HepG2 (cell line): Measurements from ENCODE around the gene TANC1. TPM values are rescaled to one million over a fixed set of nuclear protein-coding genes. Genes with fewer than 3 reads are reported as not detected.

Source experiments
- ATAC-seq: fragments of 200-7000 bp; cut with Tn5 transposase; 3 replicates; pipeline ENCODE4 v1.9.1; 2020; ENCODE audit warnings: mild to moderate bottlenecking, moderate library complexity
- BruUV-seq: library from RNA; stranded (reverse); fragments of 400-500 nt; replicated peaks from 2 replicates; lab custom pipeline; 2021; lab: Mats Ljungman, UMichigan
- CTCF ChIA-PET: fragments of 300-600 bp; formaldehyde crosslinking; extraction: SDS; loops from one replicate; lab custom pipeline; 2021; ENCODE audit warnings: low total read pairs, inconsistent platforms, low intra/inter-chr PET ratio; lab: Yijun Ruan, JAX
- POLR2A ChIA-PET: fragments of 350-600 bp; sonication (Branson Sonifier 250); formaldehyde crosslinking; loops from one replicate; lab custom pipeline; 2020; ENCODE audit warnings: antibody characterized with exemption, inconsistent platforms; lab: Yijun Ruan, JAX
- DNase-seq: peaks from one replicate; pipeline ENCODE4 v3.0.0-alpha.2; 2015; ENCODE audit warnings: low spot score
- FAIRE-seq: peaks from 3 replicates; lab custom pipeline; 2011; peaks lifted over from hg19 to GRCh38; lab: Jason Lieb, UNC
- H2AFZ ChIP-seq: one replicate; pipeline ENCODE4 v1.6.1; 2011; ENCODE audit warnings: low read length, inconsistent platforms
- H3K27ac ChIP-seq: fragments of 300-600 bp; 3 replicates; pipeline ENCODE4 v1.8.0; 2011; ENCODE audit warnings: mixed run types, mild to moderate bottlenecking, mixed read lengths, low read length, inconsistent platforms; ENCODE audit not compliant: insufficient read depth; ENCODE audit errors: extremely low read length
- H3K27me3 ChIP-seq, 2 experiments: fragments of 200-600 bp in 1 of 2; 2 replicates in 1 of 2; 3 replicates in 1 of 2; pipeline versions ENCODE4 v1.6.0 to v1.8.0; 2011; ENCODE audit warnings: low read length in 2 of 2, mild to moderate bottlenecking in 2 of 2, moderate library complexity in 2 of 2, inconsistent platforms in 1 of 2; ENCODE audit not compliant: insufficient read depth in 2 of 2, control insufficient read depth in 1 of 2
- H3K36me3 ChIP-seq, 2 experiments: fragments of 200-600 bp in 1 of 2; replicated peaks in 1 of 2; 2 replicates in 1 of 2; 3 replicates in 1 of 2; pipeline versions ENCODE4 v1.5.1 to v1.8.0; 2011; ENCODE audit warnings: low read length in 2 of 2, inconsistent platforms in 1 of 2; ENCODE audit not compliant: insufficient read depth in 2 of 2, control insufficient read depth in 1 of 2
- H3K4me1 ChIP-seq: 2 replicates; pipeline ENCODE4 v1.5.1; 2012; ENCODE audit warnings: low read length, inconsistent platforms; ENCODE audit not compliant: insufficient read depth
- H3K4me2 ChIP-seq: 2 replicates; pipeline ENCODE4 v1.6.0; 2011; ENCODE audit warnings: low read depth, low read length, inconsistent platforms
- H3K4me3 ChIP-seq, 3 experiments: fragments of 200-600 bp in 1 of 3; sonication (generic), shearing (Covaris generic) in 1 of 3; replicated peaks in 1 of 3; 2 replicates each; pipeline ENCODE4 v1.5.1; 2011 to 2016; ENCODE audit warnings: low read length in 3 of 3, inconsistent platforms in 2 of 3, low read depth in 2 of 3, mild to moderate bottlenecking in 2 of 3, control low read depth in 1 of 3, mixed read lengths in 1 of 3; ENCODE audit not compliant: insufficient read depth in 1 of 3
- H3K79me2 ChIP-seq: one replicate; pipeline ENCODE4 v1.6.1; 2011; ENCODE audit warnings: low read length, inconsistent platforms; ENCODE audit not compliant: insufficient read depth
- H3K9ac ChIP-seq: 2 replicates; pipeline ENCODE4 v1.6.0; 2011; ENCODE audit warnings: mild to moderate bottlenecking, low read depth, low read length, inconsistent platforms; ENCODE audit not compliant: insufficient read depth
- H3K9me3 ChIP-seq: 2 replicates; pipeline ENCODE4 v1.5.1; 2012; ENCODE audit warnings: mild to moderate bottlenecking, low read length
- H4K20me1 ChIP-seq: 2 replicates; pipeline ENCODE4 v1.6.0; 2011; ENCODE audit warnings: inconsistent platforms, mild to moderate bottlenecking, low read length, moderate library complexity; ENCODE audit not compliant: insufficient read depth
- ARNT2 ChIP-seq: sonication (generic); formaldehyde crosslinking; IDR thresholded peaks from 2 replicates; pipeline ENCODE4 v1.8.0; 2022; ENCODE audit warnings: mild to moderate bottlenecking, low read depth, missing genetic modification reagents, moderate library complexity
- BRF2 ChIP-seq: sonication (generic); formaldehyde crosslinking; IDR thresholded peaks from 2 replicates; pipeline ENCODE4 v1.8.1; 2022; ENCODE audit warnings: mild to moderate bottlenecking, missing genetic modification reagents
- CHD2 ChIP-seq: IDR thresholded peaks from 2 replicates; pipeline ENCODE4 v1.6.1; 2011; ENCODE audit warnings: low read depth, low read length, improper control_type of control experiment
- CSRNP2 ChIP-seq: sonication (generic); formaldehyde crosslinking; conservative IDR thresholded peaks from 2 replicates; pipeline ENCODE4 v1.8.0; 2022; ENCODE audit warnings: low read depth, missing genetic modification reagents
- HDAC6 ChIP-seq: fragments of 200-600 bp; sonication (generic); IDR thresholded peaks from 2 replicates; pipeline ENCODE4 v1.7.0; 2017; ENCODE audit warnings: mild to moderate bottlenecking, antibody characterized with exemption, low read length, low read depth
- HIC2 ChIP-seq: sonication (generic); formaldehyde crosslinking; IDR thresholded peaks from 2 replicates; pipeline ENCODE4 v1.9.0; 2022; ENCODE audit warnings: low read depth, missing genetic modification reagents
- PCBP1 ChIP-seq: fragments of 200-400 bp; formaldehyde crosslinking; IDR thresholded peaks from 2 replicates; pipeline ENCODE4 v1.6.1; 2017; ENCODE audit warnings: mild to moderate bottlenecking, low read depth, low read length, borderline replicate concordance
- U2AF1 ChIP-seq: fragments of 200-400 bp; formaldehyde crosslinking; optimal IDR thresholded peaks from 2 replicates; pipeline ENCODE3; 2017; ENCODE audit warnings: mild to moderate bottlenecking, low read depth, low read length
- ZNF260 ChIP-seq: sonication (generic); formaldehyde crosslinking; IDR thresholded peaks from 2 replicates; pipeline ENCODE4 v1.4.0; 2020; ENCODE audit warnings: missing genetic modification reagents, low read depth, mild to moderate bottlenecking, borderline replicate concordance
- ZNF350 ChIP-seq: sonication (generic); formaldehyde crosslinking; IDR thresholded peaks from 2 replicates; pipeline ENCODE4 v1.4.0; 2020; ENCODE audit warnings: mild to moderate bottlenecking, low read depth, missing genetic modification reagents, borderline replicate concordance
- ZNF619 ChIP-seq: sonication (generic); formaldehyde crosslinking; IDR thresholded peaks from 2 replicates; pipeline ENCODE4 v1.4.0; 2020; ENCODE audit warnings: mild to moderate bottlenecking, missing genetic modification reagents
- ZNF709 ChIP-seq: sonication (generic); formaldehyde crosslinking; IDR thresholded peaks from 2 replicates; pipeline ENCODE4 v1.5.0; 2020; ENCODE audit warnings: mild to moderate bottlenecking, missing genetic modification reagents
- ZNF737 ChIP-seq: sonication (generic); formaldehyde crosslinking; IDR thresholded peaks from 2 replicates; pipeline ENCODE4 v1.5.0; 2020; ENCODE audit warnings: missing genetic modification reagents, mild to moderate bottlenecking, borderline replicate concordance
- ZNF780A ChIP-seq: sonication (generic); formaldehyde crosslinking; IDR thresholded peaks from 2 replicates; pipeline ENCODE4 v1.8.0; 2022; ENCODE audit warnings: mild to moderate bottlenecking, missing genetic modification reagents, moderate library complexity
- whole genome bisulfite sequencing: methylation state at CpG from one replicate; pipeline ENCODE4 v1.1.6; 2017; ENCODE audit warnings: low lambda C conversion rate; 5-methylcytosine and 5-hydroxymethylcytosine counted together
- in situ Hi-C: cut with HindIII; loops from 2 replicates; pipeline ENCODE4 v1.10.0; 2017; ENCODE audit warnings: low pct_unique_long_range_greater_than_20kb; ENCODE audit not compliant: extremely low pct_ligation_motif_present
- intact Hi-C: fragments of 100-400 bp; cut with micrococcal nuclease; formaldehyde crosslinking; loops from one replicate; pipeline ENCODE4 v1.10.0; 2022; ENCODE audit not compliant: unreplicated experiment
- polyA plus RNA-seq, 8 experiments: library from polyadenylated mRNA; depleted of rRNA in 3 of 8; stranded (reverse) in 7 of 8; unstranded in 1 of 8; fragments of >200 nt; fragmentation: Illumina TruSeq in 4 of 8; extraction: Trizol in 4 of 8; gene quantifications; 2 replicates each; pipeline versions ENCODE4 v1.2.1 to v1.2.3, GENCODE V29; 2011 to 2016; ENCODE audit warnings: low read depth in 4 of 8, missing spikeins in 1 of 8, mixed read lengths in 1 of 8; ENCODE audit not compliant: insufficient read depth in 1 of 8
- total RNA-seq, 5 experiments: library from RNA; depleted of rRNA; stranded (reverse); fragments of >200 nt; fragmentation: Illumina TruSeq; extraction: Trizol; gene quantifications; 2 replicates each; pipeline ENCODE4 v1.2.3, GENCODE V29; 2016; ENCODE audit warnings: low read depth in 1 of 5

TANC1 gene
- total and polyA plus RNA-seq, 2 of the 13 experiments (the other 11 are each of a cell fraction or from before 2014, with no cell fraction given) = 2.3 to 5.6 TPM

GRCh38 chr2:158963071-158963470 lies 5.4 kb upstream of the TANC1 start:
- no peak for FAIRE-seq
- no peak for TF ChIP-seq ZNF737 (CRISPR knock-in tag)
- no peak for TF ChIP-seq CHD2
- TF ChIP-seq ZNF619 (CRISPR knock-in tag) = no peak
- TF ChIP-seq ZNF350 (CRISPR knock-in tag) = no peak
- no peak for TF ChIP-seq HDAC6
- no peak for TF ChIP-seq ZNF260 (CRISPR knock-in tag)
- TF ChIP-seq ARNT2 (CRISPR knock-in tag) = no peak
- no peak for TF ChIP-seq CSRNP2
- TF ChIP-seq HIC2 (CRISPR knock-in tag) = no peak
- no peak for TF ChIP-seq ZNF709
- no peak for TF ChIP-seq BRF2
- no peak for TF ChIP-seq ZNF780A (CRISPR knock-in tag)
- no peak for TF ChIP-seq U2AF1
- TF ChIP-seq PCBP1 = no peak
- CTCF ChIA-PET = no interaction called here
- in situ Hi-C loops = no loop called here
- no peak overlapping the region for H3K9ac ChIP-seq
- H3K79me2 ChIP-seq = no peaks in the 10 kb centered on the region
- ATAC-seq = no peak
- H3K4me2 ChIP-seq = no peak overlapping the region
- DNase-seq = no peak
- no peak overlapping the region for H3K4me3 ChIP-seq
- H3K27me3 ChIP-seq = peaks cover 0 to 22% of the 10 kb centered on the region in 2 experiments; a peak in 4 of 5 replicates
- no TSS peak for BruUV-seq
- peaks cover 10% of the 10 kb centered on the region for H3K4me1 ChIP-seq
- H3K9me3 ChIP-seq = no peaks in the 10 kb centered on the region
- intact Hi-C loops = no loop called here
- no peak overlapping the region for H2AFZ ChIP-seq
- no peaks in the 10 kb centered on the region for H3K36me3 ChIP-seq
- POLR2A ChIA-PET = no interaction called here
- H4K20me1 ChIP-seq = no peaks in the 10 kb centered on the region
- WGBS = 29% methylated on average over 3 of the region's 3 CpGs
- no peak overlapping the region for H3K27ac ChIP-seq
